Mononuclear cell (primary cell): ENCODE data around the gene ALK. TPM values are rescaled to one million over a fixed set of nuclear protein-coding genes. Genes with fewer than 3 reads are reported as not detected.

Experiments used
- H3K27me3 ChIP-seq: 2 replicates; pipeline ENCODE4 v1.6.0; 2011; ENCODE audit warnings: low read length, control low read depth; ENCODE audit not compliant: insufficient read depth
- H3K4me1 ChIP-seq: 2 replicates; pipeline ENCODE4 v1.5.1; 2011; ENCODE audit warnings: mild to moderate bottlenecking, low read length, control low read depth; ENCODE audit not compliant: insufficient read depth
- H3K4me3 ChIP-seq: 2 replicates; pipeline ENCODE4 v1.5.1; 2011; ENCODE audit warnings: mild to moderate bottlenecking, low read length, moderate library complexity
- H3K9me3 ChIP-seq: 2 replicates; pipeline ENCODE4 v1.5.1; 2011; ENCODE audit warnings: low read depth, mild to moderate bottlenecking, control low read depth, low read length
- total RNA-seq: library from RNA; depleted of rRNA; stranded (reverse); fragments of >200 nt; gene quantifications from one replicate; pipeline ENCODE4 v1.2.3, GENCODE V29; 2012

ALK gene
- total RNA-seq, 1 donor: not detected

DNA sequence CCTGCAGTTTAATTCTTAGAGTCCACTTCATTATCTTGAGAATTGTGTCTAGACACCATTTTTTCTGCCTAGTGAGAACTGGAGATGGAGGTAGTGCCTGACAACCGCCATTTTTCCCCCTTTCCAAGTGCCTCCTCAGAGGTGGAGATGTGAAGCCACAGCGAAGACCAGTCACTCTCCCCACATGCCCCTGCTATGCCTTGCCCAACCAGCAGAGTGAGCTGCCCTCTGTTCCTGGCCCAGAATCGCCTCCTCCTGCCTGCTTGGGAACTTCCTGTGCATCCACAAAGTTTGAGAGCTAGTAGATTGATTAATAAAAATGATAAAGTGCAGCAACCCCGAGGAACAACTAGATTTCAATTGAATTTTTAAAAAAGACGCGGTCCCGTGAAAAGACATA lies 682.9 kb downstream of the ALK start:
- Histone ChIP-seq H3K4me3 (no peak overlapping the region), H3K4me1 (no peaks in the 10 kb centered on the region), H3K9me3 (no peaks in the 10 kb centered on the region), H3K27me3 (no peaks in the 10 kb centered on the region)

DNA sequence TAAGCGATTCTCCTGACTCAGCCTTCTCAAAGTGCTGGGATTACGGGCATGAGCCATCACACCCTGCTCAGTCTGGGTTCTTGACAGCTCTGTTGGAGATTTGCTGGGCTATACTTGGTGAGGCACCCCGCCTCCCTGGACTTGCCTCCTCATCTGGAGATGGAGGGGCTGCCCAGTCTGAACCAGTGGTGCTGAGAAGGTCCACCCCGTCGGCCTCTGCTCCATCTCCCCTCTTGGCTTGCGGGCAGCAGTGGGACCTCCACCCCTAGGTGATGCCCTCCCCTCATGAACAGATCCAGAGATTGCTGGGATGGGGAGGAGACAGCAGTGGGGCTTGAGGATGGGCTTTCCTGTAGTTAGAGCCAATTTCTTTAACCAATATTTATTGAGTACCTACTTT lies 685.3 kb downstream of the ALK start:
- H3K4me1 ChIP-seq: no peaks in the 10 kb centered on the region
- no peaks in the 10 kb centered on the region for H3K27me3 ChIP-seq
- no peaks in the 10 kb centered on the region for H3K9me3 ChIP-seq
- no peak overlapping the region for H3K4me3 ChIP-seq

- Histone ChIP-seq H3K4me1 (no peaks in the 10 kb centered on the region), H3K27me3 (no peaks in the 10 kb centered on the region), H3K4me3 (no peak overlapping the region), H3K9me3 (no peaks in the 10 kb centered on the region)
Observed at GRCh38 chr2:29235411-29235810, 686.0 kb downstream of the ALK start.

DNA sequence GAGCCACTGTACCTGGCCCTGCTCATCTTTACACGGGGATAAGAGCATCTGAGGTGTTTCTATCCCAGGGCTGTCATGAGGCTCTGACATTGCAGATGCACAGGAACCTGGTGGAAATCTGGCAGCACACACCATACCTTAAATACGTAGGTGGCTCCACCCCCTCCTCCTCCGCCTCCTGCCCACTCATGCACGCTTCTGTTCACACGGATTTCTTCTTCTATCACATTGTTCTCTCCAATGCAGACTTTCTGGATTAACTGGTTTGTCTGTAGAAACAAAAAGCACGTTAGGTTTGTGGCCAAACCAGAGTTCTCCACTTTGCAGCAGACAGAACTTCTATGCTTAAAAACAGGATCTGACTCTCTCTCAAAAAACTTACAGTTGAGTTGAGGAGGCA lies 688.0 kb downstream of the ALK start:
- Histone ChIP-seq H3K4me3 (no peak overlapping the region), H3K9me3 (no peaks in the 10 kb centered on the region), H3K4me1 (no peaks in the 10 kb centered on the region), H3K27me3 (no peaks in the 10 kb centered on the region)

DNA sequence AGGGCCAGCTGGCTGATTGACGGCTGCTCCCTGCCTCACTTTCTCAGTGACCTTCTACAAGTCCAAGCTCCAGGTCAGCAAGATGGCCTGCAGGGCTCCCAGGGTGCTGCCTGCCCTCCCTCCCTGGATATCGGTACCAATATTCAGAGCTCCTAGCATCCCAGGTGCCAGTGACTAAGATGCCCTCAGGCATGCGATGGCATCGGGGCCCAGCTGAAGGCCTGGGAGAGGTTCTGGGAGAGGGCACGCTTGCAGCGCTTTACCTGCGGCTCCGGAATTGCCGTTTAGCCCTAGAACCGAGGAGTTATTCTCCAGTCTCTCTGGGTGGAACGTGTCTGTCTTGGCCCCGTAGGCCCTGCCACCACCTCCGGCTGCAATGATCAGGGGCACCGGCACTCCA lies 689.3 kb downstream of the ALK start:
- Histone ChIP-seq H3K4me1 (no peaks in the 10 kb centered on the region), H3K9me3 (no peaks in the 10 kb centered on the region), H3K4me3 (no peak overlapping the region), H3K27me3 (no peaks in the 10 kb centered on the region)

DNA sequence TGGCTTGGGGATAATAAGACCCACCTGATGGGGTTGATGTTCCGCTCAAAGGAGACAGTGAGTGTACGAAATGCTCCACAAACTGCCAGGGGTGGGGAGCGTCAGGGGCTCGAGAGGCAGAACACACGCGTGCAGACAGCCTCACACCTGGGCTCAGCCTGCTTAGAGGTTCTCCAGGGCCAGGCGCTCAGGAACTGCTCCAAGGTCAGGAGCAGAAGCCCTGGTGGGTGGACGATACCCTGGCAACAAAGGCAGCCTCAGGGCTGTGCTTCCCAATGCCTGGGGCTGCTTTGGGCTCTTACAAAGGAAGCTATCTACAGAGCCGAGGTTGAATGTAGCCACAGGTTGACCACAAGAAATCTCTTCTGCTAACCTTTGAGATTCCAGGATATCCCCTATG lies 691.7 kb downstream of the ALK start:
- no peaks in the 10 kb centered on the region for H3K4me1 ChIP-seq
- H3K9me3 ChIP-seq: no peaks in the 10 kb centered on the region
- no peaks in the 10 kb centered on the region for H3K27me3 ChIP-seq
- H3K4me3 ChIP-seq: no peak overlapping the region

GRCh38 chr2:29228947-29229346 lies 692.4 kb downstream of the ALK start:
- Histone ChIP-seq H3K9me3 (no peaks in the 10 kb centered on the region), H3K4me3 (no peak overlapping the region), H3K27me3 (no peaks in the 10 kb centered on the region), H3K4me1 (peaks cover 6% of the 10 kb centered on the region)

GRCh38 chr2:29227935-29228675 lies 693.3 kb downstream of the ALK start:
- Histone ChIP-seq H3K9me3 (no peaks in the 10 kb centered on the region), H3K27me3 (no peaks in the 10 kb centered on the region), H3K4me1 (peaks cover 12% of the 10 kb centered on the region), H3K4me3 (no peak overlapping the region)

- Histone ChIP-seq H3K9me3 (no peaks in the 10 kb centered on the region), H3K4me1 (peaks cover 12% of the 10 kb centered on the region), H3K27me3 (no peaks in the 10 kb centered on the region), H3K4me3 (no peak overlapping the region)
Observed at GRCh38 chr2:29226808-29227207, 694.6 kb downstream of the ALK start.

GRCh38 chr2:29226375-29226774 lies 695.0 kb downstream of the ALK start:
- H3K27me3 ChIP-seq: no peaks in the 10 kb centered on the region
- H3K9me3 ChIP-seq: no peaks in the 10 kb centered on the region
- no peak overlapping the region for H3K4me3 ChIP-seq
- H3K4me1 ChIP-seq: peaks cover 12% of the 10 kb centered on the region

DNA sequence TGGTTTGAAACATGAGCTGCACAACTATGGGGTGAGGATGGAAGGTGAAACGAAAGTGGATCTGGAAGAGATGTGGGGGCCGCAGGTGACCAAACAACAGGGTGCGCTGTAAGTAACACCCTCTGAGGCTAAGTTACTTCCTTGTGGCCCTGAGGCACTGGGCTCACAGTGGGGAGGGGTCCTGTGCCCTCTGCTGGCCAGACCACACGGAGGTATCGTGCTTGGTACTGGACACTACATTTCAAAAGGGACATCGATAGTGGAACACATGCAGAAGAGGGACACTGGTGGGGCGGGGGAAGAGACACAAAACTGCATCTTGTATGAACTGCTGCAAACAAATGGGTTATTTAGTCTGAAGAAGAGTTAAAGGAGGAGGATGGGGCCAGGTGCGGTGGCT lies 695.6 kb downstream of the ALK start:
- Histone ChIP-seq H3K4me3 (no peak overlapping the region), H3K27me3 (no peaks in the 10 kb centered on the region), H3K9me3 (no peaks in the 10 kb centered on the region), H3K4me1 (peaks cover 12% of the 10 kb centered on the region)

- no peak overlapping the region for H3K4me3 ChIP-seq
- H3K27me3 ChIP-seq: no peaks in the 10 kb centered on the region
- no peaks in the 10 kb centered on the region for H3K9me3 ChIP-seq
- H3K4me1 ChIP-seq: peaks cover 12% of the 10 kb centered on the region
Observed at GRCh38 chr2:29224693-29225551, 696.5 kb downstream of the ALK start.

DNA sequence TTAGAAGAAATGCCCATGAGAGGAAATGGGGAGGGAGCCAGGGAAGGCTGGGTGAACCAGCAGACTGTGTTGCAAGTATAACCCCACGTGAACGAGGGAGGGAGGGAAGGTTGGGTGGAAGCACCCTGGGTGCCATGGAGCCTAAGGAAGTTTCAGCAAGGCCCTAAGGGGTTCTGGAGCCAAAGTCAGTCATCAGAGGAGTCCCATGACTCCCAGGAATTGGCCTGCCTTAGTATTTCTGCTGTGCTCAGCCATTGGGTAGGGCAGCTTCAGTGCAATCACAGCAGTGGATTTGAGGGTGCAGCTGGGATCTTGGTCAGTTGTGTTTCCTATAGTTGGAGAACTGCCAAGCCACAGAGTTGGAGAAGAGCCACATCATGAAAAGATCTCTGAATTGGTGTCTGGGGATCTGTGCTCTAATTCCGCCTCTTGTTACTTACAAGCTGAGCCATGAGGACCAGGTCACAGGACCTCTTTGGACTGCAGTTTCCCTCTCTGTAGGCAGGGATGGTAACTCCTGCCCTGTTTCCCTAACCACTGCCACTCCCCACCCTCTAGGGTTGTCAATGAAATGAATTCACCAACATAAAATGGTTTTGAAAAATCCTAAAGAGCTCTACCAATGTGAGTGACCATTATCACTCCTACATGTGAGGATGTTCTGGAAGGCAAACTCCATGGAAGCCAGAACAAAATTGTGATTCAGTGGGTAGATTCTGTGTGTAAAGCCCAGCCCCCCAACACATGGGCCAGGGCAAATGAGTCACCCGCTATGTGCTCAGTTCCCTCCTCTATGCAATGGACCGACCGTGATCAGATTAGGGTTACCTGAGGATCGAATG lies 697.3 kb downstream of the ALK start:
- H3K27me3 ChIP-seq: no peaks in the 10 kb centered on the region
- H3K4me3 ChIP-seq: no peak overlapping the region
- H3K4me1 ChIP-seq: peaks cover 12% of the 10 kb centered on the region
- no peaks in the 10 kb centered on the region for H3K9me3 ChIP-seq

DNA sequence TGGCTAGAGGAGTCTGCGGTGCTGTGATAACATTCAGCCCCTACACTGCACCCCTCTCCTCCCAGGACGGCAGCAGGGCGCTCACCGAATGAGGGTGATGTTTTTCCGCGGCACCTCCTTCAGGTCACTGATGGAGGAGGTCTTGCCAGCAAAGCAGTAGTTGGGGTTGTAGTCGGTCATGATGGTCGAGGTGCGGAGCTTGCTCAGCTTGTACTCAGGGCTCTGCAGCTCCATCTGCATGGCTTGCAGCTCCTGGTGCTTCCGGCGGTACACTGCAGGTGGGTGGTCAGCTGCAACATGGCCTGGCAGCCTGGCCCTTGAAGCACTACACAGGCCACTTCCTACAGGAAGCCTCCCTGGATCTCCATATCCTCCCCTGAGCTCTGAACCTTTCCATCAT lies 698.1 kb downstream of the ALK start:
- peaks cover 12% of the 10 kb centered on the region for H3K4me1 ChIP-seq
- H3K9me3 ChIP-seq: no peaks in the 10 kb centered on the region
- no peaks in the 10 kb centered on the region for H3K27me3 ChIP-seq
- H3K4me3 ChIP-seq: no peak overlapping the region
